Ishikawa (cell line): ENCODE results near the gene NPIPB8.
"Not testable (repeated sequence)": the region's sequence is repeated elsewhere in the genome, so short reads cannot be mapped to it uniquely, and the experiment has no call there.

Source experiments
- CEBPB ChIP-seq: IDR thresholded peaks from 2 replicates; pipeline ENCODE4 v1.6.1; 2012
- EGR1 ChIP-seq: IDR thresholded peaks from 2 replicates; pipeline ENCODE4 v1.6.1; 2012
- EP300 ChIP-seq: IDR thresholded peaks from 2 replicates; pipeline ENCODE4 v1.6.1; 2012; ENCODE audit warnings: borderline replicate concordance
- FOXM1 ChIP-seq: IDR thresholded peaks from 2 replicates; pipeline ENCODE4 v1.6.1; 2012; ENCODE audit warnings: low read depth, borderline replicate concordance
- TCF12 ChIP-seq: IDR thresholded peaks from 2 replicates; pipeline ENCODE4 v1.6.1; 2012; ENCODE audit warnings: low read depth
- YY1 ChIP-seq: IDR thresholded peaks from 2 replicates; pipeline ENCODE4 v1.6.1; 2012; ENCODE audit warnings: low read depth
- ZBTB7A ChIP-seq: IDR thresholded peaks from 2 replicates; pipeline ENCODE4 v1.6.1; 2012; ENCODE audit warnings: low read depth
- TF ChIP-seq, protein P1 (sequence below): IDR thresholded peaks from 2 replicates; pipeline ENCODE4 v1.6.1; 2012
- TF ChIP-seq, protein P2 (sequence below): IDR thresholded peaks from 2 replicates; pipeline ENCODE4 v1.6.1; 2012; ENCODE audit warnings: low read depth, mild to moderate bottlenecking

DNA sequence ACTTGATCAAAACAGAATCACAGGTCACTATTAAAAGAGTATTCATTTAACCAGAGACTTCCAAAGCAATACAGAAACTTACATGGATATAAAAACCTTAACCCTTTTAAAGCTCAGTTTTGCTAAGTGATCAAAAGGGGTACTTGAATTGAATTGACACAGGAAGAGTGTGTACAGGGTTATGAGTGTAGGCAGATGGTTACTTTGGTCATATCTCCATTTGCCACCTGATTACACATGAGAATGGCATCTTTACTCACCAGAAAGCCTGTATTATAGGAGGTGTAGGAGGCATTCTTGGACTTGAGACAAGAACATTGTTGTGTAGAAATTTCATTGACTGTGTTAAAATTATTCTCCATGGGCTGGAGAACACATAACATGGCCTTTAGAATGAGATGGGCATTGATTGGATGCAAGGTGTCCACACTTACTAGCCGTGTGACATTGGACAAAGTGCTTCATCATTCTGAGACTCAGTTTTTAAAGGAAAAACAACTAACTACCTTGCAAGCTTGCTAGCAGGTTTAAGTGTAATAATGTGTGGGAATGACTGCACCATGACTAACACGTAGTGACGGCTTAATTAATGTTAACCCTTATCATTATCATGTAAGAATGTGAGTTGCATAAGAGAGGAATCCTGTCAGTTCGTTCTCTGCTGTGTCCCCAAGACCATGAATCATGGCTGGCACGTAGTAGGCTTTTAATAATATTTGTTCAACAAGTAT, 1.6 kb upstream of the NPIPB8 start:
- TF ChIP-seq CEBPB, EGR1, TCF12, FOXM1, ZBTB7A, YY1, EP300: not testable (repeated sequence)
- TF ChIP-seq, protein P1, sequence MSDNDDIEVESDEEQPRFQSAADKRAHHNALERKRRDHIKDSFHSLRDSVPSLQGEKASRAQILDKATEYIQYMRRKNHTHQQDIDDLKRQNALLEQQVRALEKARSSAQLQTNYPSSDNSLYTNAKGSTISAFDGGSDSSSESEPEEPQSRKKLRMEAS, result not testable (repeated sequence)
- TF ChIP-seq, protein P2, sequence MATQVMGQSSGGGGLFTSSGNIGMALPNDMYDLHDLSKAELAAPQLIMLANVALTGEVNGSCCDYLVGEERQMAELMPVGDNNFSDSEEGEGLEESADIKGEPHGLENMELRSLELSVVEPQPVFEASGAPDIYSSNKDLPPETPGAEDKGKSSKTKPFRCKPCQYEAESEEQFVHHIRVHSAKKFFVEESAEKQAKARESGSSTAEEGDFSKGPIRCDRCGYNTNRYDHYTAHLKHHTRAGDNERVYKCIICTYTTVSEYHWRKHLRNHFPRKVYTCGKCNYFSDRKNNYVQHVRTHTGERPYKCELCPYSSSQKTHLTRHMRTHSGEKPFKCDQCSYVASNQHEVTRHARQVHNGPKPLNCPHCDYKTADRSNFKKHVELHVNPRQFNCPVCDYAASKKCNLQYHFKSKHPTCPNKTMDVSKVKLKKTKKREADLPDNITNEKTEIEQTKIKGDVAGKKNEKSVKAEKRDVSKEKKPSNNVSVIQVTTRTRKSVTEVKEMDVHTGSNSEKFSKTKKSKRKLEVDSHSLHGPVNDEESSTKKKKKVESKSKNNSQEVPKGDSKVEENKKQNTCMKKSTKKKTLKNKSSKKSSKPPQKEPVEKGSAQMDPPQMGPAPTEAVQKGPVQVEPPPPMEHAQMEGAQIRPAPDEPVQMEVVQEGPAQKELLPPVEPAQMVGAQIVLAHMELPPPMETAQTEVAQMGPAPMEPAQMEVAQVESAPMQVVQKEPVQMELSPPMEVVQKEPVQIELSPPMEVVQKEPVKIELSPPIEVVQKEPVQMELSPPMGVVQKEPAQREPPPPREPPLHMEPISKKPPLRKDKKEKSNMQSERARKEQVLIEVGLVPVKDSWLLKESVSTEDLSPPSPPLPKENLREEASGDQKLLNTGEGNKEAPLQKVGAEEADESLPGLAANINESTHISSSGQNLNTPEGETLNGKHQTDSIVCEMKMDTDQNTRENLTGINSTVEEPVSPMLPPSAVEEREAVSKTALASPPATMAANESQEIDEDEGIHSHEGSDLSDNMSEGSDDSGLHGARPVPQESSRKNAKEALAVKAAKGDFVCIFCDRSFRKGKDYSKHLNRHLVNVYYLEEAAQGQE, result not testable (repeated sequence)
